CD4-positive, alpha-beta T cell treated with Interleukin-21 for 1 hour (primary cell): Measurements from ENCODE around the gene ITGA2.
"Not testable (repeated sequence)": the region's sequence is repeated elsewhere in the genome, so short reads cannot be mapped to it uniquely, and the experiment has no call there.

Source experiments
- DNase-seq: peaks from one replicate; pipeline ENCODE4 v3.0.0-alpha.2; 2020

Gene ITGA2

GRCh38 chr5:53109443-53110127 lies 120.4 kb downstream of the ITGA2 start, which contains the start of gene MOCS2:
MOCS2 (minus strand) TSS chr5:53109757; CDS start chr5:53107174, 2,583 bp downstream.
- DNase-seq, result peak; percentile 90

- DNase-seq, result no peak
Measured at GRCh38 chr5:53110156-53110555, 121.0 kb downstream of the ITGA2 start.

GRCh38 chr5:53111139-53111538 lies 122.0 kb downstream of the ITGA2 start:
- no peak for DNase-seq

- DNase-seq, result not testable (repeated sequence)
Measured at GRCh38 chr5:53112307-53112706, 123.2 kb downstream of the ITGA2 start.

GRCh38 chr5:53112909-53113308 lies 123.8 kb downstream of the ITGA2 start:
- DNase-seq, result no peak

GRCh38 chr5:53113947-53114346 lies 124.8 kb downstream of the ITGA2 start:
- DNase-seq, result no peak

- no peak for DNase-seq
Measured at GRCh38 chr5:53114988-53115387, 125.8 kb downstream of the ITGA2 start.

- no peak for DNase-seq
Measured at GRCh38 chr5:53116597-53116996, 127.4 kb downstream of the ITGA2 start.

- no peak for DNase-seq
Measured at GRCh38 chr5:53118879-53119278, 129.7 kb downstream of the ITGA2 start.

GRCh38 chr5:53120165-53120564 lies 131.0 kb downstream of the ITGA2 start:
- no peak for DNase-seq

- no peak for DNase-seq
Measured at GRCh38 chr5:53123702-53124101, 134.6 kb downstream of the ITGA2 start.

GRCh38 chr5:53126521-53126920 lies 137.4 kb downstream of the ITGA2 start:
- no peak for DNase-seq

- DNase-seq, result no peak
Measured at GRCh38 chr5:53127107-53127506, 138.0 kb downstream of the ITGA2 start.

- no peak for DNase-seq
Measured at GRCh38 chr5:53128481-53128880, 139.3 kb downstream of the ITGA2 start.

- DNase-seq, result no peak
Measured at GRCh38 chr5:53130266-53130665, 141.1 kb downstream of the ITGA2 start.

GRCh38 chr5:53133020-53133419 lies 143.9 kb downstream of the ITGA2 start:
- no peak for DNase-seq
